ENCODE measurements around the gene IQSEC1.

GRCh38 chr3:12893852-12894251 lies 179.4 kb downstream of the IQSEC1 start:
- TF ChIP-seq TAF1 (IDR thresholded peaks at IDR 0.05; ENCODE audit: borderline replicate concordance, insufficient read depth, low read length) (no peak), POLR2AphosphoS5 (IDR thresholded peaks at IDR 0.05; ENCODE audit: low read depth, low read length) (no peak), SIN3A (IDR thresholded peaks at IDR 0.05; ENCODE audit: borderline replicate concordance, insufficient read depth, low read length) (no peak), REST (IDR thresholded peaks at IDR 0.05; ENCODE audit: insufficient read depth in 1 of 2, low read depth in 2 of 2, low read length in 2 of 2) (no peak), FOXP2 (optimal IDR thresholded peaks at IDR 0.05; ENCODE audit: borderline replicate concordance, extremely low read depth, extremely low read length, insufficient read depth) (no peak)
